Limb (tissue), 2 donors: Measurements from ENCODE around the gene FAM131B.
A peak's percentile ranks its signal among the peaks of the same experiment; 100 is the strongest.
"Not testable (repeated sequence)": the region's sequence is repeated elsewhere in the genome, so short reads cannot be mapped to it uniquely, and the experiment has no call there.

Experiments
- DNase-seq, 2 donors: peaks; one replicate each; pipeline ENCODE4 v3.0.0-alpha.2; 2016; ENCODE audit errors: extremely low spot score in 2 of 2

Gene FAM131B

DNA sequence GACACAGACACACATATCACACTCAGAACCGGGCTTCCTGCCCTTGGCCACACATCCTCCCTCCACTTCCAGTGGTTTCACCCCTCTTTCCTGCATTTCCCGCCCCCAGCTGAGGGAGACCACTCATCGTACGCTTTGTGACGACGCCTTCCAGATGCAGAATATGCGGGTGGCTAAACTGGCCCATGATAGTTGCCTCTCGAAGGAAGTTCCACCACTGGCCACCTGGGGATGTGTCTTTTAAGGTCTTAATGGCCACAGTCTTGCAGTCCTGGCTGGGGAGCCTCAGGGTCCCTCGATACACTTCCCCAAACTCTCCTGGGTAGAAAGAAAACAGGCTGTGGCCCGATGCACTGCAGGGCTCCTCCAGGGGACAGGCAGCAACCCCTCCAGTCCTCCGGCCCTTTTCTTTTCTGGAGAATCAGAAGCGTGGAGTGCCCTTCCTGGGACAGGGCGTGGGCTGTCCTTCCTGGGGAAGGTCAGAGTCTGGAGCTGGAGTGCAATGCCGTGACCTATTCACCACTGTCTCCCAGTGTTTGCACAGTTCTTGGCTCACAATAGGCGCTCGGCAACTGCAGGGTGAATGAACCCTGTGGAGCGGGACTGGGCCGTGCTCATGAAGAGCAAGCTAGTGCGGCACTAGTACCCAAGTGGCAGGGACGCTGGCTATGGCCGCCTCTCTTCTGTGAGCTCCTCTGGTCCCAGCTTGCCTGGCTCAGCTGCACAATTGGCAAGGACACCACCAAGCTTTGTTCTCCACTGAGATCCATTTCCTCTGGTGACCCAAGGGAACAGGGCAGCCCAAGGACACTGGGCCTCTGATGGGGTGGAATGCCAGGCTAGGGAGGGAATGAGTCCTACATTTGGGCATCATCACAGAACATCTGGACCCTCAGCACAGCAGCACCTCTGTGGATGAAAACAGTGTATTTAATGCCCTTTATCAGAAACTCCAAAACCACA is 33.0 kb upstream of the FAM131B start:
- DNase-seq: no peak

DNA sequence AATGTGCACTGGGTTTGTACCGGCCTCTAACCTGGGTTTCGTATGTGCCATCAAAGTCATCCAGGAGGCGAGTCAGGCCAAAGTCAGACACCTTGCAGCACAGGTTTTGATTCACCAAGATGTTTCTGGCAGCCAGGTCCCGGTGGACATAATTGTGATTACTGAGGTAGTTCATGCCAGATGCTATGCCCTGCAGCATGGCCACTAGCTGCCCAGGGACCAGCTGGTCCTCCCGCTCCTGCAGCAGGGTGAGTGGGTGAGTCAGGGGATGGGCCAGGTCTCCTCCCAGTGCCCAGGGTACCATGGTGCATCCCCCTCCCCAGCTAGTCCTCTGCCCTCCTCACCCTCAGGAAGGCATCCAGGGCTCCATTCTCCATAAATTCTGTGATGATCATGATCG is 32.3 kb upstream of the FAM131B start:
- DNase-seq: no peak

DNA sequence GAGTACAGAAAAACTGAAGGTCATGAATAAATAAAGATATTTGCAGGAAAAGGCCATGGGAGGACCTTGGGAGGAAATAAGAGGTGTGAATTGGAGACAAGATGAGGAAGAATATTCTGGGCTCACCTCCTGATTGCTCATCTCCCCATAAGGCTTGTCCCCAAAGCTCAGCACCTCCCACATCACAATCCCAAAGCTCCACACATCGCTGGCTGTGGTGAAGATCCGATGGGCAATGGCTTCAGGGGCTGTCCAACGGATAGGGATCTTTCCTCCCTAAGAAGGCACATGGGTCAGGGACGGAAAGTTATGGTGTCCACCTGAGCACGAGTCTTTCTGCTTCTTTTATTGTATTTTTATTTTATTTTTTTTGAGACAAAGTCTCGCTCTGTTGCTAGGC is 31.6 kb upstream of the FAM131B start:
- DNase-seq: no peak

DNA sequence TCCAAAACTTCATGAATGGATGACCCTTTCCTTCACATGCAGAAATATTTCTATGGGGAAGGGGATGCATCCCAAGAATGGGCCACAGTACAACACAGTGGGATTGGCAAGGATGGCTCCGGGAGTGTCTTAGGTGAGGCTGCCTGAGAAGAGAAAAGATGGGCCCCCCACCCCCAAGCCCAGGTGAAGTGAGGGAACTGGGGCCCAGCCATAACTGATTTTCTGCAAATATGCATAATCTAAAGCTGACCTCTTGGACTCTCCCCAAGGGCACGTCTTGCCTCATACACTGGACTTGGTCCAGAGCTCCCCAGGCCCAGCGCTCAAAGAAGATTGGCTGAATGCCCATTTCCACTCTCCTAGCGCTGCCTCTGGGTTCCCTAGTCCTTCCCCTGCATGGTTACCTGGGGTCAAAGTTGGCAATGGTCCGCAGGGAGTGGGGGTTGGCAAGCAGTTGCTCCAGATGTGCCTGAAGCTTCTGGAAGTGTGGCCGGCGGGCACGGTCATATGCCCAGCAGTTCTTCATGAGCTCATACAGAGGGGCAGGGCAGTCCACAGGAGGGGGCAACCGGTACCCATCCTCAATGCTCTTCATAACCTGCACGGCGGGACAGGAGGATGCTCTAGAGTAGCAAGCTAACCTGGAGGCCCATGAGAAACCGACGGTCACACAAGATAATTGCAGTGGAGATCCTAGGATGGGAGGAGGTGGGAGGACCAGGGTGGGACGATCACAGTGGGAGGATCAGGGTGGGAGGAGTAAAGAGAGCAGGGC is 30.9 kb upstream of the FAM131B start:
- peak in 1 of 2 donors; percentile 36 for DNase-seq

- no peak for DNase-seq
Measured at GRCh38 chr7:143392875-143393266, 30.4 kb upstream of the FAM131B start.

DNA sequence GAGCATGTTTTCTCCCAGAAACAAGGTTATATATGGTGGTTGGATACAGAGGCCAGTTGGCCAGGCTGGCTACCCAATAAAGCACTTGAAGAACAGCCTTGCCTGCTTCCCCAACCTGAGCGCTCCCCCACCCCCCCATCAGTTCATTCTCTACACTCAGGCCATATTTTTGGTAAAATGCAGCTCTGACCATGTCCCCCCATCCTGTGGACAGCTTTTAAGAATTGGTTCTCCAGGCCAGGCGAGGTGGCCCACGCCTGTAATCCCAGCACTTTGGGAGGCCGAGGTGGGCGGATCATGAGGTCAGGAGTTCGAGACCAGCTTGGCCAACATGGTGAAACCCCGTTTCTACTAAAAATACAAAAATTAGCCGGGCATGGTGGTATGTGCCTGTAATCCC is 29.9 kb upstream of the FAM131B start:
- DNase-seq: not testable (repeated sequence)

GRCh38 chr7:143391462-143392404 is 29.2 kb upstream of the FAM131B start:
- DNase-seq: peak; percentile 39 to 42

DNA sequence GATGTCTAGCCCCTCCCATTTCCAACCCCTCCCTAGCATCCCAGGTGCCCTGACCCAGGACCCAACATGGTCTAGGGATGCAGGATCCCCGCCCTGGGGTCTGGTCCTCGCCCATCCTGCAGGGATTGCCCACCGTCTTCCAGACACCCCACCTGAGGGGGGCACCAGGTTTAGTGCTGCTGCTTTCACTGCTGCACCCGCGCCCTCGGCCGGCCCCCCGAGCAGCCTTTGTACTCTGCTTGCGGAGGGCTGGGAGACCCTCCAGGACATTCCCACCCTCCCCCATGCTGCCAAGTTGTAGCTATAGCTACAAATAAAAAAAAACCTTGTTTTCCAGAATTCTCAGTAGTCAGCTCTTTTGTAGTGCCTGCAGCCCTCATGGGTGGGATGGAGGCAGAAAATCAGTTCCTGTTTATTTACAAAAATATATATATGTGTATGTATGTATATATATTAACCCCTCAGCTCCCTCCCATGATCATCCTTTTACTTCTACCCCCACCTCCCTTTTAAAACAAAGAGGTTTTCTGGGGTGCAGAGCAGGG is 28.3 kb upstream of the FAM131B start:
- DNase-seq: no peak

DNA sequence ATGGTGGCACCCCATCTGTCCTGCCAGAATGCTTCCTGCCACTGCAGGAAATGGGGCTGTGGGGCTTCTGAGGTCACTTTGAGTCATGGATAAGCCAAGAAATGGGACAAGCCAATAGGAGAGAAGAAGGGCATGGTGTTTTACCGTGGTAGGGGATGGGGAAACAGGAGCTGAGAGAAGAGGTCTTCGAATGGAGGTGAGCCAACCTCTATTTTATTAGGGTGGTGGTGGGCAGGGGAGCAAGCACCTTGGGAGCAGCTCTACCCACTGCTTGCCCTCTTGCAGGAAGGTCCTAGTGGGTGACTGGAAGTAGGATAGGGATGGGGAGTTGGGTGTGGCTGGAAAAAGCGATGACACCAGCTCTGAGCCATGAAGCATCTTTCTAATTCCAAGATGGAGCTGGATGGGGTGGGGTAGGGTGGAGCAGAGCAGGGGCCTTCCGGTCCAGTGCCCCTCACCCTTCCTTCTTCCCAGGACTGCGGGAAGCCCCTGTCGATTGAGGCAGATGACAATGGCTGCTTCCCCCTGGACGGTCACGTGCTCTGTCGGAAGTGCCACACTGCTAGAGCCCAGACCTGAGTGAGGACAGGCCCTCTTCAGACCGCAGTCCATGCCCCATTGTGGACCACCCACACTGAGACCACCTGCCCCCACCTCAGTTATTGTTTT is 27.7 kb upstream of the FAM131B start:
- no peak for DNase-seq

GRCh38 chr7:143389316-143390103 is 27.0 kb upstream of the FAM131B start:
- no peak for DNase-seq

GRCh38 chr7:143388491-143389101 is 26.1 kb upstream of the FAM131B start:
- DNase-seq: no peak

DNA sequence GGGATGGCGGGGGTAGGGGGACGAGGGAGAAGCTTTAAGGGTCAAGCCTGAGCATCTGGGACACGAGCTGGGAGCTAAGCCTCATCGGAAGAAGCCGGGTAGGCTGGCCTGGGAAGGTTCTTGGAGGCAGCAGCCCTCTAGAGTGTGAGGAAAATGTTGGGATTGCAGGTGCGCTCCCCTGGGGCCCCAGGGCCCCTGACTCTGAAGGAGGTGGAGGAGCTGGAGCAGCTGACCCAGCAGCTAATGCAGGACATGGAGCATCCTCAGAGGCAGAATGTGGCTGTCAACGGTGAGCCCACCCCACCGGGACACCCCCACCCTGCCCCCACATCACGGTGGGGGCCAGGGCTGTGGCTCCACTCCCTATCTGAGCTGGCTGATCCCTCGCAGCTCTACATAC is 25.5 kb upstream of the FAM131B start:
- no peak for DNase-seq

DNA sequence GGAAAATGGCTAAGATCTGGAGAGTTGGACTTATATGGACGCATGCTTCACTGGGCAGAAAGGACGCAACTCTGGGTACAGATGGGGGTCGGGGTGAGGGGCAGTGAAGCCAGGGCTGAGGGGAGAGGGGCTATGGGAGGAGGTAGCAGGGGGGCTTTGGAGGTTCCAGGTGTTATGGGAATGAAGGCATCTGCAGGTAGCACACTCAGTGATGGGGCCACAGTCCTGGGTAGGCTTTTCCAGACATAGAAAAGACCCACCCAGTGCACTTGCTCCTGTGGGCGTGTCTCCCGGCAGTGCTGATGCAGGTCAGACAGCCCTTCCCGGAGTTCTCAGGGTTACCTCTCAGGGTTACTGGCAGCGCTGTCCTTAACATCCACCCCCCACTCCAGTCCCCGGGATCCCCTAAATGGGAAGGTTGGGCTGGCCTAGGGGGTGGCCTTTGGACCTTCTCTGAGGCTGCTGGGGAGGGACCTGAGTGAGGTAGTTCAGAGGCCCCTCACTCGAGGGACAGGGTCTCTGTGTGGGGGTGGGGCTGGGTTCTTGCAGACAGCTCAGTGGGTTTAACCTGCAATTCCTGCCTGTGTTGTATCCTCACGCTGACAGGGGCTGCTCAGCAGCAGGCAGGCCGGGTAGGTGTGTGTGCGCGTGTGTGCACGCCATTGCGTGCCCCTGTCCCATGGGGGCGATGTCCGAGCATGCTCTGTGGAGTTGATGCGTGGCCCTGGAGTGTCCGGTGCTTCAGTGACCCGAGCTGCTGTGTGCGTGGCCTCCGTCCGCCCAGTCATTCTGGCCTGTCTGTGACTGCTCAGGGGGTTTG is 24.9 kb upstream of the FAM131B start:
- DNase-seq: no peak

DNA sequence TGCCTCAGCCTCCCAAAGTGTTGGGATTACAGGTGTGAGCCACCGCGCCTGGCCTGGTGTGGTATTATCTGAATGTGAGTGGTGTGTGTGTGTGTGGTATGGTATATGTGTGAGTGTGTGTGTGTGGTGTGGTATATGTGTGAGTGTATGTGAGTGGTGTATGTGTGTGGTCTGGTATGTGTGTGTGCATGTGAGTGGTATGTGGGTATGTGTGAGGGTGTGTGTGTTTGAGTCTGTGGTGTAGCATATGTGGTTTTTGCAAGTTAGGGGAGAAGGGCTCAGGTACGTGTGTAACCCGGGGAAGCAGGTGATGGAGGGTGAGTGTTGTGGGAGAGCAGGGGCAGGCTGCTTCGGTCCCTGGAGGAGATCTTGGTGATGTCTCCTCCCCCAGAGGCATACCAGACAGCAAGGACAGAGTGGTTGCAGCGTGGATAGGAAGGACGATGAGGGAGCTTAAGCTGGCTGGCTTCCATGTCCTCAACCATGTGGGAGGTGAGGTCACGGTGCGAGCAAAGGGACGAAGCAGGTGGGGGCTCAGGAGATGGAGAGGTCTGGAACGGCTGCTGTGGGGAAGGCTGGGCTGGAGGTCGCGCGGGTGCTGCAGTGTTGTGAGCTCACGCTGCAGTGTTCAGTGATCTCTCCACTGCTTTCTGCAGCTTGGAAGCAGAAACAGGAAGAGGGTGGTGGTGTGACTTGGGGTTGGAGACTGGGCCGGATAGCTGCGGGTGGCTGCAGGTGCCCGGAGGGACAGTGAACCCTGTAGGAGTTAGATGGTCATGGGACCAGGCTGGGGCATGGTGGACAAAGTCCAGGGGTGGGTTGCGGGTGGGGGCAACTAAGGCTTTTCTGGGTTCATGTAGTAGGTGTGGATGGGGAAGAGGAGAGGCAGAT is 23.6 kb upstream of the FAM131B start:
- no peak for DNase-seq

- peak; percentile 35 to 56 for DNase-seq
Measured at GRCh38 chr7:143384661-143385631, 22.4 kb upstream of the FAM131B start.

GRCh38 chr7:143384148-143384547 is 21.6 kb upstream of the FAM131B start:
- DNase-seq: no peak
